K562 (cell line): ENCODE data around the gene EVA1A. TPM values are rescaled to one million over a fixed set of nuclear protein-coding genes. Genes with fewer than 3 reads are reported as not detected.

Experiments used
- ATAC-seq: fragments of 200-7000 bp; cut with Tn5 transposase; 3 replicates; pipeline ENCODE4 v1.9.1; 2020; ENCODE audit warnings: moderate library complexity
- BruUV-seq: library from RNA; stranded (reverse); fragments of 400-500 nt; replicated peaks from 2 replicates; lab custom pipeline; 2021; lab: Mats Ljungman, UMichigan
- CTCF ChIA-PET: fragments of 300-600 bp; formaldehyde crosslinking; extraction: SDS; loops from one replicate; lab custom pipeline; 2021; ENCODE audit warnings: low intra/inter-chr PET ratio; lab: Yijun Ruan, JAX
- POLR2A ChIA-PET: fragments of 300-600, 350-650 bp; sonication (Branson Sonifier 250); formaldehyde crosslinking; extraction: SDS; loops from one replicate; lab custom pipeline; 2021; ENCODE audit warnings: antibody characterized with exemption, inconsistent platforms; lab: Yijun Ruan, JAX
- DNase-seq, 4 experiments: peaks; one replicate each; pipeline versions ENCODE4 v3.0.0 to v3.0.0-alpha.2; 2011 to 2018; ENCODE audit warnings: low spot score in 3 of 4, mixed read lengths in 3 of 4; ENCODE audit errors: extremely low read depth in 1 of 4
- FAIRE-seq: peaks from 2 replicates; lab custom pipeline; 2011; peaks lifted over from hg19 to GRCh38; lab: Jason Lieb, UNC
- H2AFZ ChIP-seq: 2 replicates; pipeline ENCODE4 v1.6.0; 2011; ENCODE audit warnings: low read depth, low read length, control low read depth, inconsistent platforms
- H3K27ac ChIP-seq: fragments of 200-600 bp; 3 replicates; pipeline ENCODE4 v1.8.0; 2011; ENCODE audit warnings: low read depth, mild to moderate bottlenecking, control low read depth, inconsistent platforms, low read length, moderate library complexity, mixed read lengths; ENCODE audit errors: extremely low read depth
- H3K27me3 ChIP-seq, 2 experiments: fragments of 300-600 bp in 1 of 2; 2 replicates in 1 of 2; 3 replicates in 1 of 2; pipeline versions ENCODE4 v1.6.0 to v1.8.0; 2011; ENCODE audit warnings: inconsistent platforms in 2 of 2, low read length in 2 of 2, mild to moderate bottlenecking in 1 of 2, mixed read lengths in 1 of 2, moderate library complexity in 1 of 2; ENCODE audit not compliant: control insufficient read depth in 2 of 2, insufficient read depth in 2 of 2
- H3K36me3 ChIP-seq: fragments of 300-600 bp; 3 replicates; pipeline ENCODE4 v1.8.0; 2011; ENCODE audit warnings: mild to moderate bottlenecking, low read length, inconsistent platforms; ENCODE audit not compliant: control insufficient read depth, insufficient read depth
- H3K4me1 ChIP-seq, 2 experiments: fragments of 200-600 bp in 1 of 2; replicated peaks in 1 of 2; 2 replicates in 1 of 2; 3 replicates in 1 of 2; pipeline versions ENCODE4 v1.5.1 to v1.8.0; 2011; ENCODE audit warnings: inconsistent platforms in 2 of 2, low read length in 2 of 2, mild to moderate bottlenecking in 1 of 2, mixed read lengths in 1 of 2, moderate library complexity in 1 of 2; ENCODE audit not compliant: control insufficient read depth in 2 of 2, insufficient read depth in 2 of 2
- H3K4me2 ChIP-seq: 2 replicates; pipeline ENCODE4 v1.6.1; 2011; ENCODE audit warnings: low read length, control low read depth, inconsistent platforms, mixed read lengths; ENCODE audit not compliant: insufficient read depth
- H3K4me3 ChIP-seq: fragments of 200-600 bp; sonication (generic), shearing (Covaris generic); 2 replicates; pipeline ENCODE4 v1.5.1; 2016; ENCODE audit warnings: control low read depth, inconsistent platforms
- H3K79me2 ChIP-seq: fragments of 200-600 bp; 3 replicates; pipeline ENCODE4 v1.8.0; 2011; ENCODE audit warnings: low read length, inconsistent platforms; ENCODE audit not compliant: control insufficient read depth, insufficient read depth
- H3K9ac ChIP-seq, 2 experiments: 2 replicates each; pipeline versions ENCODE4 v1.6.0 to v1.6.1; 2011; ENCODE audit warnings: low read depth in 2 of 2, low read length in 2 of 2, control low read depth in 1 of 2, inconsistent platforms in 1 of 2, mild to moderate bottlenecking in 1 of 2, mixed read lengths in 1 of 2; ENCODE audit not compliant: insufficient read depth in 1 of 2
- H3K9me1 ChIP-seq: one replicate; pipeline ENCODE4 v1.6.0; 2011; ENCODE audit warnings: inconsistent platforms, mild to moderate bottlenecking, low read length, moderate library complexity; ENCODE audit not compliant: control insufficient read depth, insufficient read depth
- H3K9me3 ChIP-seq: replicated peaks from 2 replicates; pipeline ENCODE4 v1.5.1; 2011; ENCODE audit warnings: low read depth, low read length, inconsistent platforms; ENCODE audit not compliant: control insufficient read depth, insufficient read depth
- H4K20me1 ChIP-seq: replicated peaks from 2 replicates; pipeline ENCODE4 v1.6.1; 2011; ENCODE audit warnings: low read length, inconsistent platforms, mixed read lengths; ENCODE audit not compliant: control insufficient read depth, insufficient read depth
- FOSL1 ChIP-seq: fragments of 200-800 bp; sonication (Bioruptor generic); conservative IDR thresholded peaks from 2 replicates; pipeline ENCODE4 v1.6.1; 2016; ENCODE audit warnings: missing genetic modification characterization, missing compliant biosample characterization
- JUND ChIP-seq, 2 experiments: IDR thresholded peaks; 2 replicates in 1 of 2; 3 replicates in 1 of 2; pipeline ENCODE4 v1.6.1; 2011; ENCODE audit warnings: borderline replicate concordance in 2 of 2, low read depth in 2 of 2, low read length in 2 of 2, improper control_type of control experiment in 1 of 2, missing biosample characterization in 1 of 2, missing genetic modification characterization in 1 of 2, missing genetic modification reagents in 1 of 2
- KDM1A ChIP-seq, 2 experiments: fragments of 450-650 bp; IDR thresholded peaks; 2 replicates each; pipeline ENCODE4 v1.6.1; 2016; ENCODE audit warnings: mild to moderate bottlenecking in 2 of 2
- TCF7 ChIP-seq: sonication (generic); IDR thresholded peaks from 2 replicates; pipeline ENCODE4 v1.6.1; 2016; ENCODE audit warnings: antibody characterized with exemption, borderline replicate concordance
- ZBTB17 ChIP-seq: fragments of 450-650 bp; formaldehyde crosslinking; IDR thresholded peaks from 2 replicates; pipeline ENCODE4 v1.4.0; 2020; ENCODE audit warnings: mild to moderate bottlenecking
- WGBS: fragments of 100-300 bp; shearing (Covaris generic); methylation state at CpG from one replicate; pipeline ENCODE4 v1.1.6; 2016; ENCODE audit warnings: low coverage, mixed read lengths; ENCODE audit not compliant: insufficient coverage; ENCODE audit errors: missing lambda C conversion rate; 5-methylcytosine and 5-hydroxymethylcytosine counted together
- in situ Hi-C: fragments of 300-500 bp; cut with MboI; formaldehyde crosslinking; loops from 4 replicates; pipeline ENCODE4 v1.15.0; 2018; ENCODE audit warnings: inconsistent platforms, mixed read lengths
- intact Hi-C: fragments of 100-400 bp; cut with micrococcal nuclease; formaldehyde crosslinking; loops from 2 replicates; pipeline ENCODE4 v1.14.2; 2022
- polyA plus RNA-seq, 8 experiments: library from polyadenylated mRNA; depleted of rRNA in 4 of 8; stranded (reverse) in 5 of 8; unstranded in 3 of 8; fragments of >200 nt; fragmentation: Nextera tagmentation in 2 of 8; fragmentation: Illumina TruSeq in 1 of 8; extraction: Ambion mirVana in 2 of 8; extraction: Trizol in 1 of 8; gene quantifications; 2 replicates each; pipeline versions ENCODE4 v1.2.1 to v1.2.3, GENCODE V29; 2011 to 2014; ENCODE audit warnings: inconsistent platforms in 1 of 8, missing spikeins in 1 of 8
- total RNA-seq, 7 experiments: library from RNA; depleted of rRNA in 6 of 7; stranded (reverse); fragments of >200 nt in 6 of 7; fragmentation: Illumina TruSeq in 2 of 7; extraction: Trizol in 2 of 7; gene quantifications; 2 replicates each; pipeline versions ENCODE4 v1.2.1 to v1.2.3, GENCODE V29; 2011 to 2021; ENCODE audit warnings: low replicate concordance in 1 of 7
- TF ChIP-seq, protein P1 (sequence below), 2 experiments: fragments of 450-650 bp; IDR thresholded peaks; 2 replicates each; pipeline ENCODE4 v1.6.1; 2018; ENCODE audit warnings: mild to moderate bottlenecking in 2 of 2, low read depth in 1 of 2; ENCODE audit not compliant: partially characterized antibody in 2 of 2
- TF ChIP-seq, protein P2 (sequence below), 2 experiments: fragments of 200-800 bp in 1 of 2; sonication (Bioruptor generic) in 1 of 2; sonication (generic) in 1 of 2; formaldehyde crosslinking in 1 of 2; IDR thresholded peaks in 1 of 2; conservative IDR thresholded peaks in 1 of 2; 2 replicates each; pipeline versions ENCODE4 v1.5.0 to v1.6.1; 2016 to 2020; ENCODE audit warnings: missing compliant biosample characterization in 1 of 2, missing genetic modification characterization in 1 of 2, missing genetic modification reagents in 1 of 2
- TF ChIP-seq, protein P3 (sequence below): fragments of 250-450 bp; sonication (Bioruptor Pico); IDR thresholded peaks from 2 replicates; pipeline ENCODE4 v1.5.1; 2021; ENCODE audit warnings: mild to moderate bottlenecking

EVA1A gene
- total and polyA plus RNA-seq, 9 of the 15 experiments (the other 6 are each of a cell fraction or from before 2014, with no cell fraction given), result not detected

DNA sequence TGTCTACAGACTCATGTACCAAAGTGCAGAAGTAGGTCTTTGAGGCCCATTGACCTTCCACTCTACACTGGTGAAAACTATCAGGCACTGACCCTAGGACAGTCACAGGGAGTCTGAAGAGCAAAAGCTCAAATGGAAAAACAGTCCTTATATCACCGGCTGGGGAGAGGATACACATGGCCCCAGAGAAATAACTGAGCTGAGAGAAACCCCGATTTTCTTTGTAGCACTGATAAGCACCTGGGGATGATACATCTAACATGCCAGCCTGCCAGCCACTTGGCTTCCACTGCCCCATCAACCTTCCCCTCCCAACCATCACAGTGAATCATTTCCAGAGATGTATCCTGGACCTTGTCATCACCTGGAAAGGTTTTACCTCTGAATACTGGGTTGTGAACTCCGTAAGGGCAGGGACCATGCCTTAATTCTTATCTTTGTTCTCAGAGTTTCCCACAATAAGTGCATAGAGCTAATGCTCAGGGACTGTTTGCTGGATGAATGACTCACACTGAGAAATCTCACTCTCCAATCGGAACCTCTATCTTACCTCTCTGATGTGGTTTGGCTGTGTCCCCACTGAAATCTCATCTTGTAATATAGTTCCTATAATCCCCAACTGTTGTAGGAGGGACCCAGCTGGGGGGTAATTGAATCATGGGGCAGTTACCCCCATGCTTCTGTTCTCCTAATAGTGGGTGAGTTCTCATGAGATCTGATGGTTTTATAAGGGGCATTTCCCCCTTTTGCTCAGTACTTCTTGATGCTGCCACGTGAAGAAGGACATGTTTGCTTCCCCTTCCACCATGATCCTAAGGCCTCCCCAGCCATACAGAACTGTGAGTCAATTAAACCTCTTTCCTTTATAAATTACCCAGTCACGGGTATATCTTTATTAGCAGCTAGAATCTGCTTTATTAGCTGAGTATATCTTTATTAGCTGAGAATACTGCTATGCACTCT is 37.1 kb downstream of the EVA1A start:
- H3K79me2 ChIP-seq, result no peaks in the 10 kb centered on the region
- in situ Hi-C loops, result no loop called here
- H3K9ac ChIP-seq, result no peak overlapping the region
- ChIA-PET CTCF (no interaction called here), POLR2A (no interaction called here)
- H3K36me3 ChIP-seq, result no peaks in the 10 kb centered on the region
- ATAC-seq (no peak), FAIRE-seq (no peak), DNase-seq (no peak)
- H2AFZ ChIP-seq, result no peak overlapping the region
- no peak overlapping the region for H3K4me3 ChIP-seq
- no peaks in the 10 kb centered on the region for H3K27me3 ChIP-seq
- intact Hi-C loops, result no loop called here
- TF ChIP-seq KDM1A (IDR thresholded peaks at IDR 0.05) (peak in 1 of 2 experiments; percentile 21; a peak in 1 of 4 replicates), JUND (IDR thresholded peaks at IDR 0.05; ENCODE audit: borderline replicate concordance, low read depth, low read length) (no peak), JUND (tag; IDR thresholded peaks at IDR 0.05; ENCODE audit: borderline replicate concordance, low read depth, low read length) (peak; percentile 54; the same call in 1 of the 3 replicates), ZBTB17 (CRISPR knock-in tag) (no peak), TCF7 (peak; percentile 92), FOSL1 (tag) (peak; percentile 74)
- TF ChIP-seq, protein P1, sequence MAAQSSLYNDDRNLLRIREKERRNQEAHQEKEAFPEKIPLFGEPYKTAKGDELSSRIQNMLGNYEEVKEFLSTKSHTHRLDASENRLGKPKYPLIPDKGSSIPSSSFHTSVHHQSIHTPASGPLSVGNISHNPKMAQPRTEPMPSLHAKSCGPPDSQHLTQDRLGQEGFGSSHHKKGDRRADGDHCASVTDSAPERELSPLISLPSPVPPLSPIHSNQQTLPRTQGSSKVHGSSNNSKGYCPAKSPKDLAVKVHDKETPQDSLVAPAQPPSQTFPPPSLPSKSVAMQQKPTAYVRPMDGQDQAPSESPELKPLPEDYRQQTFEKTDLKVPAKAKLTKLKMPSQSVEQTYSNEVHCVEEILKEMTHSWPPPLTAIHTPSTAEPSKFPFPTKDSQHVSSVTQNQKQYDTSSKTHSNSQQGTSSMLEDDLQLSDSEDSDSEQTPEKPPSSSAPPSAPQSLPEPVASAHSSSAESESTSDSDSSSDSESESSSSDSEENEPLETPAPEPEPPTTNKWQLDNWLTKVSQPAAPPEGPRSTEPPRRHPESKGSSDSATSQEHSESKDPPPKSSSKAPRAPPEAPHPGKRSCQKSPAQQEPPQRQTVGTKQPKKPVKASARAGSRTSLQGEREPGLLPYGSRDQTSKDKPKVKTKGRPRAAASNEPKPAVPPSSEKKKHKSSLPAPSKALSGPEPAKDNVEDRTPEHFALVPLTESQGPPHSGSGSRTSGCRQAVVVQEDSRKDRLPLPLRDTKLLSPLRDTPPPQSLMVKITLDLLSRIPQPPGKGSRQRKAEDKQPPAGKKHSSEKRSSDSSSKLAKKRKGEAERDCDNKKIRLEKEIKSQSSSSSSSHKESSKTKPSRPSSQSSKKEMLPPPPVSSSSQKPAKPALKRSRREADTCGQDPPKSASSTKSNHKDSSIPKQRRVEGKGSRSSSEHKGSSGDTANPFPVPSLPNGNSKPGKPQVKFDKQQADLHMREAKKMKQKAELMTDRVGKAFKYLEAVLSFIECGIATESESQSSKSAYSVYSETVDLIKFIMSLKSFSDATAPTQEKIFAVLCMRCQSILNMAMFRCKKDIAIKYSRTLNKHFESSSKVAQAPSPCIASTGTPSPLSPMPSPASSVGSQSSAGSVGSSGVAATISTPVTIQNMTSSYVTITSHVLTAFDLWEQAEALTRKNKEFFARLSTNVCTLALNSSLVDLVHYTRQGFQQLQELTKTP (IDR thresholded peaks at IDR 0.05; ENCODE audit: low read depth in 1 of 2, partially characterized antibody in 2 of 2), result no peak
- TF ChIP-seq, protein P2, sequence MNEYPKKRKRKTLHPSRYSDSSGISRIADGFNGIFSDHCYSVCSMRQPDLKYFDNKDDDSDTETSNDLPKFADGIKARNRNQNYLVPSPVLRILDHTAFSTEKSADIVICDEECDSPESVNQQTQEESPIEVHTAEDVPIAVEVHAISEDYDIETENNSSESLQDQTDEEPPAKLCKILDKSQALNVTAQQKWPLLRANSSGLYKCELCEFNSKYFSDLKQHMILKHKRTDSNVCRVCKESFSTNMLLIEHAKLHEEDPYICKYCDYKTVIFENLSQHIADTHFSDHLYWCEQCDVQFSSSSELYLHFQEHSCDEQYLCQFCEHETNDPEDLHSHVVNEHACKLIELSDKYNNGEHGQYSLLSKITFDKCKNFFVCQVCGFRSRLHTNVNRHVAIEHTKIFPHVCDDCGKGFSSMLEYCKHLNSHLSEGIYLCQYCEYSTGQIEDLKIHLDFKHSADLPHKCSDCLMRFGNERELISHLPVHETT (CRISPR knock-in tag; conservative IDR thresholded peaks at IDR 0.05 in 1 of 2, IDR thresholded peaks at IDR 0.05 in 1 of 2), result no peak
- TF ChIP-seq, protein P3, sequence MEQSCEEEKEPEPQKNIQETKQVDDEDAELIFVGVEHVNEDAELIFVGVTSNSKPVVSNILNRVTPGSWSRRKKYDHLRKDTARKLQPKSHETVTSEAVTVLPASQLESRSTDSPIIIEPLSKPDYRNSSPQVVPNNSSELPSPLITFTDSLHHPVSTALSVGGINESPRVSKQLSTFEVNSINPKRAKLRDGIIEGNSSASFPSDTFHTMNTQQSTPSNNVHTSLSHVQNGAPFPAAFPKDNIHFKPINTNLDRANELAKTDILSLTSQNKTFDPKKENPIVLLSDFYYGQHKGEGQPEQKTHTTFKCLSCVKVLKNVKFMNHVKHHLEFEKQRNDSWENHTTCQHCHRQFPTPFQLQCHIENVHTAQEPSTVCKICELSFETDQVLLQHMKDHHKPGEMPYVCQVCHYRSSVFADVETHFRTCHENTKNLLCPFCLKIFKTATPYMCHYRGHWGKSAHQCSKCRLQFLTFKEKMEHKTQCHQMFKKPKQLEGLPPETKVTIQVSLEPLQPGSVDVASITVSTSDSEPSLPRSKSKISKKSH (CRISPR knock-in tag), result no peak
- H4K20me1 ChIP-seq, result 0 out of 2 replicates have a peak, but pooled peaks cover 3% of the 10 kb centered on the region
- H3K9me3 ChIP-seq, result no peaks in the 10 kb centered on the region
- WGBS, result 1% methylated on average over 6 of the region's 6 CpGs
- H3K4me2 ChIP-seq, result no peak overlapping the region
- H3K4me1 ChIP-seq, result no peaks in the 10 kb centered on the region
- BruUV-seq, result no TSS peak
- H3K27ac ChIP-seq, result no peak overlapping the region
- H3K9me1 ChIP-seq, result no peaks in the 10 kb centered on the region
